HepG2 (cell line): ENCODE results near the gene CST5.

Source experiments
- GABPA ChIP-seq, 2 experiments: IDR thresholded peaks; 2 replicates each; pipeline ENCODE4 v1.6.1; 2011 to 2016; ENCODE audit warnings: low read depth in 2 of 2, low read length in 1 of 2, missing biosample characterization in 1 of 2, missing genetic modification characterization in 1 of 2
- MXI1 ChIP-seq: IDR thresholded peaks from 3 replicates; pipeline ENCODE4 v1.6.1; 2012; ENCODE audit warnings: low read depth, low read length, inconsistent platforms, borderline replicate concordance
- NFYB ChIP-seq: sonication (generic); formaldehyde crosslinking; IDR thresholded peaks from 2 replicates; pipeline ENCODE4 v1.4.0; 2020; ENCODE audit warnings: missing genetic modification reagents
- PITX1 ChIP-seq: sonication (generic); formaldehyde crosslinking; IDR thresholded peaks from 2 replicates; pipeline ENCODE4 v1.5.1; 2020; ENCODE audit warnings: mild to moderate bottlenecking, missing genetic modification reagents
- POLR2A ChIP-seq, 2 experiments: IDR thresholded peaks; 2 replicates each; pipeline ENCODE4 v1.6.1; 2011; ENCODE audit warnings: low read depth in 2 of 2, low read length in 2 of 2, mild to moderate bottlenecking in 1 of 2, moderate library complexity in 1 of 2; ENCODE audit not compliant: insufficient read depth in 1 of 2
- REXO4 ChIP-seq: sonication (generic); formaldehyde crosslinking; IDR thresholded peaks from 2 replicates; pipeline ENCODE4 v1.8.0; 2022; ENCODE audit warnings: missing genetic modification reagents, mild to moderate bottlenecking, borderline replicate concordance
- SIN3A ChIP-seq: IDR thresholded peaks from 2 replicates; pipeline ENCODE4 v1.6.1; 2011; ENCODE audit warnings: low read depth, mild to moderate bottlenecking, control low read depth, low read length, borderline replicate concordance
- SP1 ChIP-seq, 2 experiments: fragments of 450-650 bp in 1 of 2; sonication (generic) in 1 of 2; formaldehyde crosslinking in 1 of 2; IDR thresholded peaks; 2 replicates each; pipeline versions ENCODE4 v1.4.0 to v1.6.1; 2016 to 2020; ENCODE audit warnings: missing genetic modification reagents in 1 of 2
- TBX2 ChIP-seq: sonication (generic); formaldehyde crosslinking; IDR thresholded peaks from 2 replicates; pipeline ENCODE4 v1.5.0; 2020; ENCODE audit warnings: missing genetic modification reagents, mild to moderate bottlenecking, borderline replicate concordance
- ZBTB21 ChIP-seq: sonication (generic); formaldehyde crosslinking; IDR thresholded peaks from 2 replicates; pipeline ENCODE4 v1.4.0; 2020; ENCODE audit warnings: missing genetic modification reagents
- ZKSCAN1 ChIP-seq: fragments of 150-350 bp; IDR thresholded peaks from 2 replicates; pipeline ENCODE4 v1.6.1; 2014; ENCODE audit warnings: low read length
- TF ChIP-seq, protein P1 (sequence below): sonication (generic); formaldehyde crosslinking; IDR thresholded peaks from 2 replicates; pipeline ENCODE4; 2020; ENCODE audit warnings: missing genetic modification reagents, mild to moderate bottlenecking, borderline replicate concordance

- no peak for TF ChIP-seq REXO4 (CRISPR knock-in tag)
- TF ChIP-seq PITX1 = no peak
- no peak for TF ChIP-seq ZKSCAN1
- no peak for TF ChIP-seq MXI1
- TF ChIP-seq SP1 (IDR thresholded peaks at IDR 0.05) = no peak
- no peak for TF ChIP-seq SP1 (CRISPR knock-in tag; IDR thresholded peaks at IDR 0.05)
- TF ChIP-seq, protein P1, sequence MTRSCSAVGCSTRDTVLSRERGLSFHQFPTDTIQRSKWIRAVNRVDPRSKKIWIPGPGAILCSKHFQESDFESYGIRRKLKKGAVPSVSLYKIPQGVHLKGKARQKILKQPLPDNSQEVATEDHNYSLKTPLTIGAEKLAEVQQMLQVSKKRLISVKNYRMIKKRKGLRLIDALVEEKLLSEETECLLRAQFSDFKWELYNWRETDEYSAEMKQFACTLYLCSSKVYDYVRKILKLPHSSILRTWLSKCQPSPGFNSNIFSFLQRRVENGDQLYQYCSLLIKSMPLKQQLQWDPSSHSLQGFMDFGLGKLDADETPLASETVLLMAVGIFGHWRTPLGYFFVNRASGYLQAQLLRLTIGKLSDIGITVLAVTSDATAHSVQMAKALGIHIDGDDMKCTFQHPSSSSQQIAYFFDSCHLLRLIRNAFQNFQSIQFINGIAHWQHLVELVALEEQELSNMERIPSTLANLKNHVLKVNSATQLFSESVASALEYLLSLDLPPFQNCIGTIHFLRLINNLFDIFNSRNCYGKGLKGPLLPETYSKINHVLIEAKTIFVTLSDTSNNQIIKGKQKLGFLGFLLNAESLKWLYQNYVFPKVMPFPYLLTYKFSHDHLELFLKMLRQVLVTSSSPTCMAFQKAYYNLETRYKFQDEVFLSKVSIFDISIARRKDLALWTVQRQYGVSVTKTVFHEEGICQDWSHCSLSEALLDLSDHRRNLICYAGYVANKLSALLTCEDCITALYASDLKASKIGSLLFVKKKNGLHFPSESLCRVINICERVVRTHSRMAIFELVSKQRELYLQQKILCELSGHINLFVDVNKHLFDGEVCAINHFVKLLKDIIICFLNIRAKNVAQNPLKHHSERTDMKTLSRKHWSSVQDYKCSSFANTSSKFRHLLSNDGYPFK (CRISPR knock-in tag) = no peak
- no peak for TF ChIP-seq ZBTB21 (CRISPR knock-in tag)
- no peak for TF ChIP-seq TBX2 (CRISPR knock-in tag)
- no peak for TF ChIP-seq GABPA (IDR thresholded peaks at IDR 0.05; ENCODE audit: low read depth, low read length)
- TF ChIP-seq GABPA (CRISPR knock-in tag; IDR thresholded peaks at IDR 0.05; ENCODE audit: low read depth) = no peak
- no peak for TF ChIP-seq SIN3A
- TF ChIP-seq NFYB (CRISPR knock-in tag) = no peak
- TF ChIP-seq POLR2A (IDR thresholded peaks at IDR 0.05; ENCODE audit: insufficient read depth in 1 of 2, low read depth in 2 of 2, low read length in 2 of 2) = no peak
These were observed 53.0 kb downstream of the CST5 start, which contains the start of gene CST2 for GRCh38 chr20:23826541-23827021.
